Activated B cell treated with CpG ODN at 0.5 μM for 24 hours (primary cell): ENCODE data around the gene SOX10. TPM values are rescaled to one million over a fixed set of nuclear protein-coding genes. Genes with fewer than 3 reads are reported as not detected.

ENCODE experiments used
- ATAC-seq: fragments of 200-7000 bp; cut with Tn5 transposase; one replicate; pipeline ENCODE4 v1.10.0; 2021; ENCODE audit warnings: low read depth, mild to moderate bottlenecking, moderate library complexity
- CTCF ChIA-PET: fragments of 350-600 bp; sonication (Branson Sonifier 250); formaldehyde crosslinking; loops from one replicate; lab custom pipeline; 2021; ENCODE audit warnings: antibody characterized with exemption; lab: Charles Lee
- POLR2A ChIA-PET: fragments of 350-600 bp; sonication (Branson Sonifier 250); formaldehyde crosslinking; loops from one replicate; lab custom pipeline; 2021; ENCODE audit warnings: antibody characterized with exemption; lab: Charles Lee
- DNase-seq: peaks from one replicate; pipeline ENCODE4 v3.0.0; 2022
- H3K27ac Mint-ChIP-seq: one replicate; pipeline ENCODE4 v1.8.0; 2020; ENCODE audit warnings: mixed read lengths
- H3K27me3 Mint-ChIP-seq: one replicate; pipeline ENCODE4 v1.8.0; 2021; ENCODE audit warnings: mixed read lengths
- H3K36me3 Mint-ChIP-seq: one replicate; pipeline ENCODE4 v1.8.0; 2021; ENCODE audit warnings: low read depth, mixed read lengths
- H3K4me1 Mint-ChIP-seq: one replicate; pipeline ENCODE4 v1.8.0; 2021; ENCODE audit warnings: mixed read lengths
- H3K4me3 Mint-ChIP-seq: one replicate; pipeline ENCODE4 v1.8.0; 2020; ENCODE audit warnings: mild to moderate bottlenecking, mixed read lengths
- H3K9me3 Mint-ChIP-seq: one replicate; pipeline ENCODE4 v1.8.0; 2020; ENCODE audit warnings: mixed read lengths
- intact Hi-C: fragments of 100-400 bp; cut with micrococcal nuclease; formaldehyde crosslinking; loops from one replicate; pipeline ENCODE4 v1.15.1; 2024
- total RNA-seq: library from RNA; stranded (reverse); gene quantifications from 2 replicates; pipeline ENCODE4 v1.2.3, GENCODE V29; 2022
- TF ChIP-seq, protein P1 (sequence below): fragments of 200-600 bp; IDR thresholded peaks from one replicate; pipeline ENCODE4 v1.8.0; 2022; ENCODE audit warnings: antibody characterized with exemption, mild to moderate bottlenecking

SOX10 gene
- total RNA-seq, 1 donor from 2014 or later, result not detected

- TF ChIP-seq, protein P1, sequence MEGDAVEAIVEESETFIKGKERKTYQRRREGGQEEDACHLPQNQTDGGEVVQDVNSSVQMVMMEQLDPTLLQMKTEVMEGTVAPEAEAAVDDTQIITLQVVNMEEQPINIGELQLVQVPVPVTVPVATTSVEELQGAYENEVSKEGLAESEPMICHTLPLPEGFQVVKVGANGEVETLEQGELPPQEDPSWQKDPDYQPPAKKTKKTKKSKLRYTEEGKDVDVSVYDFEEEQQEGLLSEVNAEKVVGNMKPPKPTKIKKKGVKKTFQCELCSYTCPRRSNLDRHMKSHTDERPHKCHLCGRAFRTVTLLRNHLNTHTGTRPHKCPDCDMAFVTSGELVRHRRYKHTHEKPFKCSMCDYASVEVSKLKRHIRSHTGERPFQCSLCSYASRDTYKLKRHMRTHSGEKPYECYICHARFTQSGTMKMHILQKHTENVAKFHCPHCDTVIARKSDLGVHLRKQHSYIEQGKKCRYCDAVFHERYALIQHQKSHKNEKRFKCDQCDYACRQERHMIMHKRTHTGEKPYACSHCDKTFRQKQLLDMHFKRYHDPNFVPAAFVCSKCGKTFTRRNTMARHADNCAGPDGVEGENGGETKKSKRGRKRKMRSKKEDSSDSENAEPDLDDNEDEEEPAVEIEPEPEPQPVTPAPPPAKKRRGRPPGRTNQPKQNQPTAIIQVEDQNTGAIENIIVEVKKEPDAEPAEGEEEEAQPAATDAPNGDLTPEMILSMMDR, result no peak
- Mint-ChIP-seq H3K4me1 (peaks cover 4% of the 10 kb centered on the region), H3K4me3 (no peak overlapping the region), H3K27ac (no peak overlapping the region), H3K27me3 (no peaks in the 10 kb centered on the region), H3K9me3 (no peaks in the 10 kb centered on the region), H3K36me3 (peaks cover 48% of the 10 kb centered on the region)
- POLR2A ChIA-PET, result no interaction called here
- DNase-seq (no peak), ATAC-seq (no peak)
- intact Hi-C loops, result no loop called here
- CTCF ChIA-PET, result no interaction called here
Measured at GRCh38 chr22:37925767-37926166, 58.6 kb downstream of the SOX10 start.

DNA sequence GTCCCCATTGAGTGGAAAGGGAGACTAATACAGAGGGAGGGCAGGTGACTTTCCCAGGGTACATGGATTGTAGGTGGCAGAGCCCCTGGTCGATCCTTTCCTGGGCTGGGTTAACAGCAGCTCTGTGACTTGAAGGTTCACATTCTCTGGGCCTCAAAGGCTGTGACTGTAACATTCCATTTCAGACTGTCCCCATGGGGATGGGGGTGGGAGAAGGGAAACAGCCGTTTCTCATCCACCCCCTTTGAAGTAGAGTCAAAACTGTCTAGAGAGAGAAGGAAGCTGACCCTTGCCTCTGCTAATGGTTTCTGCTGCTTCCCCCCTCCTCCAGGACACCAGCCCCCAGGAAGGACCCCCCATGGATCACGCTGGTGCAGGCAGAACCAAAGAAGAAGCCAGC, 59.0 kb downstream of the SOX10 start:
- ATAC-seq (no peak), DNase-seq (no peak)
- intact Hi-C loops, result no loop called here
- Mint-ChIP-seq H3K27me3 (no peaks in the 10 kb centered on the region), H3K9me3 (no peaks in the 10 kb centered on the region), H3K36me3 (peaks cover 48% of the 10 kb centered on the region), H3K4me1 (peaks cover under 1% of the 10 kb centered on the region), H3K27ac (no peak overlapping the region), H3K4me3 (no peak overlapping the region)
- POLR2A ChIA-PET, result no interaction called here
- TF ChIP-seq, protein P1, result no peak
- CTCF ChIA-PET, result no interaction called here

GRCh38 chr22:37924386-37925065, 59.8 kb downstream of the SOX10 start:
- no peak overlapping the region for H3K4me3 Mint-ChIP-seq
- H3K27ac Mint-ChIP-seq, result no peak overlapping the region
- no peaks in the 10 kb centered on the region for H3K9me3 Mint-ChIP-seq
- TF ChIP-seq, protein P1, result no peak
- ATAC-seq (no peak), DNase-seq (no peak)
- H3K36me3 Mint-ChIP-seq, result peaks cover 52% of the 10 kb centered on the region
- POLR2A ChIA-PET, result no interaction called here
- intact Hi-C loops, result no loop called here
- H3K27me3 Mint-ChIP-seq, result no peaks in the 10 kb centered on the region
- CTCF ChIA-PET, result interaction anchor here (1.0 kb wide), 1 partner anchor 28 kb away, joined by 3 read pairs; no protein-coding TSS in a partner anchor
- peaks cover 7% of the 10 kb centered on the region for H3K4me1 Mint-ChIP-seq

DNA sequence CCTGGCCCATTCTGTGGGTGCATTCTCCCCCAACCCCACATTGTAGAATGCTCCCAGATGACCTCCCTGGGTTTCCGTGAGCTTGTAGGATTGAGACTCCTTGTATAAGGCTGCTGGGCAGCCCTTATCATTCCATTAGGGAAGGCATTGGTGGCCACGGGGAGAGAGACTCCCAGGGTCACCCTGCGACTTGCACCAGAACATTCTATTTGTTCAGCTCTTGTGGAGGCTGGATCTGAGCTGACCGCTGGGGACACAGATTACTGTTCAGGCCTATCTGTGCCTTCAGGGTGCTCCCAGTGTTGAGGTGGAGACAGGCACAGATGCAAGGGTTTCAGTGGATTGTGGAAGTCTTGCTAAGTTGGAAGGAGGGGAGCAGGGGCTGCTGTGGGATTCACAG, 60.4 kb downstream of the SOX10 start:
- POLR2A ChIA-PET, result no interaction called here
- CTCF ChIA-PET, result interaction anchor here (1.0 kb wide), 1 partner anchor 28 kb away, joined by 3 read pairs; no protein-coding TSS in a partner anchor
- intact Hi-C loops, result no loop called here
- no peak overlapping the region for H3K27ac Mint-ChIP-seq
- H3K4me1 Mint-ChIP-seq, result peaks cover 7% of the 10 kb centered on the region
- DNase-seq (no peak), ATAC-seq (no peak)
- TF ChIP-seq, protein P1, result no peak
- H3K27me3 Mint-ChIP-seq, result no peaks in the 10 kb centered on the region
- no peak overlapping the region for H3K4me3 Mint-ChIP-seq
- peaks cover 47% of the 10 kb centered on the region for H3K36me3 Mint-ChIP-seq
- no peaks in the 10 kb centered on the region for H3K9me3 Mint-ChIP-seq

Other genes with a start within 250 kb of the SOX10 start
- gene GCAT, start 176.6 kb downstream of the SOX10 start, total RNA-seq, result 0.40 and 0.83 TPM in 2 replicates
- gene GALR3, start 161.2 kb downstream of the SOX10 start, total RNA-seq, result not detected in 2 replicates
- 12.6 and 16.5 TPM in 2 replicates for gene ANKRD54, start 140.2 kb downstream of the SOX10 start, total RNA-seq
- 712 and 718 TPM in 2 replicates for gene EIF3L, start 135.1 kb downstream of the SOX10 start, total RNA-seq
- gene MICALL1, start 78.3 kb downstream of the SOX10 start, total RNA-seq, result 20.8 and 27.6 TPM in 2 replicates
- gene C22orf23, start 31.0 kb downstream of the SOX10 start, total RNA-seq, result 0.16 TPM in 1 of 2 replicates, not detected in the other
- 47.8 and 67.3 TPM in 2 replicates for gene POLR2F, start 30.9 kb downstream of the SOX10 start, total RNA-seq
- 21.5 and 25.5 TPM in 2 replicates for gene PICK1, start 72.8 kb upstream of the SOX10 start, total RNA-seq
- not detected in 2 replicates for gene SLC16A8, start 99.6 kb upstream of the SOX10 start, total RNA-seq
- gene BAIAP2L2, start 126.1 kb upstream of the SOX10 start, total RNA-seq, result 0.34 and 0.64 TPM in 2 replicates
- 53.0 and 64.0 TPM in 2 replicates for gene PLA2G6, start 197.3 kb upstream of the SOX10 start, total RNA-seq
- gene MAFF, start 217.4 kb upstream of the SOX10 start, total RNA-seq, result 2.3 and 4.5 TPM in 2 replicates